NCI-H2107 treated with DMSO at 0.1 percent for 48 hours (cell line): ENCODE measurements around the gene RBM26.
A peak's percentile ranks its signal among the peaks of the same experiment; 100 is the strongest.
"Not testable (repeated sequence)": the region's sequence is repeated elsewhere in the genome, so short reads cannot be mapped to it uniquely, and the experiment has no call there.

ENCODE experiments used
- DNase-seq: peaks from one replicate; lab custom pipeline; 2025; ENCODE audit not compliant: unreplicated experiment; lab: John Stamatoyannopoulos, UW

The RBM26 gene

DNA sequence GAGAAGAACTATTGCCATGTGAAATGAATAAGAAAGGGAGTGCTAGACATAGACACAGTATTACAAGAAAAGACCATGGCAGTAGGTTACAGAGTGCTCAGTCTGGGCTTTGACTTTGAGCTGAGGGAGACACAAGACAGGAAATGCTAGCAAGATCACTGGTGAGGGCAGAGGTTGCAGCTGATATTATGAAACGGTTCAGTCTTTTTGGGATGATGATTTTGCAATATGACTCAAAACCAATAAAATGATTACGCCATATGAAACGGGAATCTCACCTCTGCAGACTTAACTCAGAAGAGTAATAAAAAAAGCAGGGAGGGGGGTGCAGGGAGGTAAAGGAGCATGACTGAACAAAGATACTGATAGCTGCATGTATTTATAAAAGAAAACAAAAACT, 123.1 kb downstream of the RBM26 start:
- DNase-seq = no peak

DNA sequence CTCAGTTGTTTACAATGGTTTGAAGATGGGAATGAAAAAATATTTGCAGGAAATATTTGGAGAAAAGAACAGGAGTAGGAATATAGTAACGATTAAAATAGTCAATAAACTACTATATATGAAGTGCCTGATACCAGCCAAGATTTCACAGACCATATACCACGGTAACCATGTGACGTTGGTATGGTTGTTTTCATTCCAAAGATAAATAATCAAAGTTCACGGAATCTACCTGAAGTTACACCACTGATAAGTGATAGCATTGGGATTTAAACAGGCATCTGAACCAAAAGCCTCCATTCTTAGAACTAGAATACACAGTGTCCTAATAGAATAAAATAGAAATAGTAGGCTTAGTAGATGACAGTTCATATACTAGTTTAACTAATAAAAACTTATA, 123.5 kb downstream of the RBM26 start:
- no peak for DNase-seq

DNA sequence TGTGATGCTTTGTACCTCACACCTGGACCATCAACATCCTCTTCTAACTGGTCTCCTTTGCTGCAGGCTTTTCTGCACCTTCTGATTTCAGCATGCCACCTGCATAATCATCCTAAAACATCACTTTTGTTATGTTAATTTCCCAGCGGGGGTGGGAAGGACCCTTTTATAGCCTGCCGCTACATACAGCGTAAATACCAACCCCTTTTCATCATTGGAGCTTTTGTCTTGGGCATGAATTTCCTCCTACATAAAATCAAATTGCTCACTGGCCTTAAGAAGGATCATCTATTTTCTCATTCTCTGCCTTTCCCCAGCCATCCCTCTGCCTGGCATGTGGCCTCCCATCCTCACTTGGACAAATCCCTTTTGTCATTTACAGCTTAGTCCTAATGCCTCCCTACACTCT, 124.7 kb downstream of the RBM26 start:
- DNase-seq = peak; percentile 29

DNA sequence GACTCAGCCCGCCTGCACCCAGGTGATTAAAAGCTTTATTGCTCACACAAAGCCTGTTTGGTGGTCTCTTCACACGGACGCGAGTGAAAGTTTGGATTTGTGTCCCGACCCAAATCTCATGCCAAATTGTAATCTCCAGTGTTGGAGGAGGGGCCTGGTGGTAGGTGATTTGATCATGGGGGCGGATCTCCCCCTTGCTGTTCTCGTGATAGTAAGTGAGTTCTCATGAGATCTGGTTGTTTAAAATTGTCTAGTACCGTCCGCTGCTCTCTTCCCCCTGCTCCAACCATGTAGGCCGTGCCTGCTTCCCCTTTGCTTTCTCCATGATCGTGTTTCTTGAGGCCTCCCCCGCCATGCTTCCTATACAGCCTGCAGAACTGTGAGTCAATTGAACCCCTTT, 126.3 kb downstream of the RBM26 start:
- not testable (repeated sequence) for DNase-seq

GRCh38 chr13:79273045-79273444, 133.0 kb downstream of the RBM26 start:
- DNase-seq = no peak

DNA sequence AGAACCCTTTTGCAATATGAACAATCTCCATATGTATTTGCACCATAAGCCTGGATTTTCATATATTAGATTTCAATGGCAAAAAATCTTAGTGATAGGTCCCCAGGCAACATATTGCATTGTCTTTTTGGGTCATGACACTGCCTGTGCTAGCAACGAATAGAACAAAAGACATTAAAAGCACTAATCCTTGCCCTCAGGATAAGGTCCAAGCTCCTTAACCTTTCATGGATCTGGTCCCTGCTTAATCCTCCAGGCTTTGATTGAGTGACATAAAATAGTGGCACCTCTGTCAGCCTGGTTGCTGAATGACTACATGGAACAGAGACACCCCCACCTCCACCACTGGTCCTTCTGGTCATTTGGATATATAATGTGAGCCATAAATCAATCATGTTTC, 134.4 kb downstream of the RBM26 start:
- DNase-seq = no peak

DNA sequence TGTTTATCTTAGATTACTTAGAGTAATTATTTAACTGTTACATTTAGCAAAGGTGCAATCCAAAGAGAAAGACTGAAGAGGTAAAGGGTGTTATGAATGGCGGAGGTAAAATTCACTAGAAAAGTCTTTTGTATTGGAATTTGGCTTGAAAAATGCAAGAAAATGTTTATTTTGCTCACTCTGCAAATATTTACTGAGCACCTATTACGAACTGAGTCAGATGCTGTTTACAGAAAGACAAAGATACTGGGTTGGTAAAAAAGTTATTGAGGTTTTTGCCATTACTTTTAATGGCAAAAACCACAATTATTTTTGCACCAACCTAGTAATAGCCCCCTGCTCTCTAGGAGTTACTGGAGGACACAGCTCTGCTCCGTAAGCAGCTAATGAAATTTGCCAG, 135.2 kb downstream of the RBM26 start:
- DNase-seq = no peak
